GM21528 (cell line): ENCODE data around the gene HOXA10.

Experiments
- ATAC-seq: cut with Tn5 transposase; IDR thresholded peaks from one replicate; pipeline ENCODE4 v1.9.1; 2021; ENCODE audit warnings: mild to moderate bottlenecking, moderate library complexity; ENCODE audit not compliant: unreplicated experiment, low FRiP score

Gene HOXA10

GRCh38 chr7:27191833-27192545, 17.9 kb upstream of the HOXA10 start:
- ATAC-seq, result no peak

GRCh38 chr7:27191161-27191731, 17.1 kb upstream of the HOXA10 start:
- ATAC-seq, result no peak

DNA sequence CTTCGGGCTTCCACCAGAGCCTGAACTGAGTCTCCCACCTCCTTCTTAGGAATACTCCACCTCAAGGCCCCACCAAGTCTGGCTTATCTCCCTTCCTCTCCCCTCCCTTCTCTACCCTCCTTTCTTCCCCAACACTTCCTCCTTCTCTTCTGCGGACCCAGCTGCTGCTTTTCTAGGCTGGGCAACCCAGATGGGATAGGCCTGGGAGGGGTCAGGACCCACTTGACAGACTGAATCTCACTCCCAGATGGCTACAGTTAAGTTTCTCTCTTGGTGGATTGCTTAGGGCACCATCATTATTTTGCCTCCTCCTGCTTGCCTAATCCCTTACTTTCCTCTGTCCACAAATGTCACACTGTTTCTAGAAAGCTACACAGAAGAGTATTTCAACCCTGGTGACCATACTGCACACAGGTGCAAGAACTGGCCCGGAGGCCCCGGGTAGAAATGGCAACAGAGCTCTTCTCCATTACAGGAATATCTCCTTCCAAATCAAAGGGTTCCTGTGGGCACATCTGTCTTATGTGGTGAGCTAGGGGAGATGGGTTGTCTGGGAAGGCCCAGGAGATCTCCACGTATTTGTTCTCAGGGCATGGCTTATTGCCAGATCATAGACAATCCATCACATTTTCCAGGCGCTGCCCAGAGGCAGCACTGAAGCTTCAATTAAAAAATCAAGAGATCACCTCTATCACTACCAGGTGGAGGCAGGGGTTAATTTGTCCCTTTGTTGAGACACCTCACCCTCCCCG, 16.1 kb upstream of the HOXA10 start:
- ATAC-seq, result no peak

- no peak for ATAC-seq
Observed at GRCh38 chr7:27189295-27189996, 15.3 kb upstream of the HOXA10 start.

DNA sequence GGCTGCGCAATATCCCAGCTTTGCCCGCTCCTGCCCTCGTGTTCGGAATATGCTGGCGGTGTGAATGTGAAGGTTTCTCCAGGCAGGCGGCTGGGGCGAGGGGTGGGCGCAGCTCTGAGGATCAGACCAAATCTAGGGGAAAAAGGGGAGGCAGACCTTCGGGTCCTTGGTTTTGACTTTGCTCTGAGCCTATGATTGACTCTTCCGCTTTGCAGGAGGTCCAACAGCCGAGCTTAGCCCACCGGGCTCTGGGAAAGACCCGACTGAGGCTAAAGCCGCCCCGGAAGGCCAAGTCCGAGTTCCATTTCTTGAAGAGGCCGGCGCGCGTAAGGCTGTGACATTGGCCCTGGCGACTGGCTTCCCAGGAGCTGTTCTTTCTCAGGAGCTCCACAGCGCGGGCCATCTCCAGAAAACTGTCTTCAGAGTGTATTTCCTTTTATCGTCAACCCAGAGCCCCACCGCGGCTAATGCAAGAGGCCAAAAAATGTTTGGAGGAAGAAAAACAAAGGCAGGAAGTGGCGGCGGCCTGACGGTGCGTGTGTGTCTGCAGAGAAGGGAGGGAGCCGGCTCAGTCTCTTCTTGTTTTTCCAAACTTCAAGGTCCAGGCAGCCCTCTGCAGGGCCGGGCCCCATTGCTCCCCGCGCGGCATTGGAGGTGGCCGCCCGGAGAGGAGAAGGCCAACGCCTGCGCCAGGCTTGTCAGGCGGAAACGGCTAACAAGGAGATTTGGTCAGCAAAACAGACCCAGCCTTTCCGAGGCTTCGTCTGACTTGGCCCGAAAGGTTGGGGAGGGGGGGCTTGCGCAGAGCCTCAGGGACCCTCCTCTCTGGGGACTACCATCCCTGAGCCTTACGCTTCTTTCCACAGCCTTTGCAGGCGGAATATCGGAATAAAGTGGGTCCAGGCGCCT, 14.5 kb upstream of the HOXA10 start:
- no peak for ATAC-seq

DNA sequence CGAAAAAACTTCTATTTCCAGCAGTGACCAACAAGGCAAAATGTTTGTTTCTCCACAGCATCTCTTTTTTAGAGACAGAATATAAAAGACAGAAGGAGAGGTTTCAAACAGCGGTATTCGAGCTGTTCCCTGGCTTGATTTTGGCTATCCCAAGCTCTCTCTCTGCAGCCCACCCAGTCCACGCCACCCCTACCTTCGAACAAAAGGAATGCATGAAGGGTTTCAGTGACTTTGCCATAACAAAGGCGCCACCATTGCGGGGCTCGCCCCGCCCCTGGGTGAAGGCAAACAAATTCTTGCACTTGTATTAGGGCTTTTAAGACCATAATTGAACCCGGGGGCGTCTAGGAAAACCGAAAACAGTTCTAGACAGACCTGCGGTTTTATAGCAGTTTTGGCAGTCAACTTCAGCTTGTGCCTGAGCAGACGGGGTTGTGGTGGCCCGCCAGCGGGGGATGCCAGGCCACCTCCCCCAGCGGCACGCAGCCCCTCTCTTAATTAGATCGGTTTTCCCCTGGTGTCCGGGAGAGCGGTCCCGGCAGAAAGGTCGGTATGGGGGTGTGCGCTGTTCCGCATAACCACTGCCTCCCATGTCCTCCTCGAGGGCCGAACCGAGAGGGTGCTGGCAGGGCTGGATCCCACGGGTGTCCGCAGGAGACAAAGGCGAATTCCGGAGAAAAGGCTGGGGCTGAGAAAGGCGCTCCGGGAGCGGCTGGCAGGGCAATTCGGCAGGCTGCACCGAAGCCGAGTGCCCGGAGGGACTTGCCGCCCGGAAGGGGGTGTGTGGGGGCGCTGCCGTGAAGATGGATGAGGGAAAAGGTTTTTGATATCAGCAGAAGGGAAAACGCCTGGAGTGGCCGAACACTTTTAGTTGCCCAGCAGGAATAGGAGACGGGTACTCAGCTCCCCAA, 13.6 kb upstream of the HOXA10 start:
- no peak for ATAC-seq

GRCh38 chr7:27186668-27187474, 12.8 kb upstream of the HOXA10 start:
- no peak for ATAC-seq

GRCh38 chr7:27185854-27186667, 11.9 kb upstream of the HOXA10 start:
- ATAC-seq, result no peak

- no peak for ATAC-seq
Observed at GRCh38 chr7:27185013-27185853, 11.1 kb upstream of the HOXA10 start, which contains the start of gene HOXA11. Gene HOXA11, minus strand, starts transcription at chr7:27185232. Its CDS starts 88 bp downstream, at chr7:27185144.

DNA sequence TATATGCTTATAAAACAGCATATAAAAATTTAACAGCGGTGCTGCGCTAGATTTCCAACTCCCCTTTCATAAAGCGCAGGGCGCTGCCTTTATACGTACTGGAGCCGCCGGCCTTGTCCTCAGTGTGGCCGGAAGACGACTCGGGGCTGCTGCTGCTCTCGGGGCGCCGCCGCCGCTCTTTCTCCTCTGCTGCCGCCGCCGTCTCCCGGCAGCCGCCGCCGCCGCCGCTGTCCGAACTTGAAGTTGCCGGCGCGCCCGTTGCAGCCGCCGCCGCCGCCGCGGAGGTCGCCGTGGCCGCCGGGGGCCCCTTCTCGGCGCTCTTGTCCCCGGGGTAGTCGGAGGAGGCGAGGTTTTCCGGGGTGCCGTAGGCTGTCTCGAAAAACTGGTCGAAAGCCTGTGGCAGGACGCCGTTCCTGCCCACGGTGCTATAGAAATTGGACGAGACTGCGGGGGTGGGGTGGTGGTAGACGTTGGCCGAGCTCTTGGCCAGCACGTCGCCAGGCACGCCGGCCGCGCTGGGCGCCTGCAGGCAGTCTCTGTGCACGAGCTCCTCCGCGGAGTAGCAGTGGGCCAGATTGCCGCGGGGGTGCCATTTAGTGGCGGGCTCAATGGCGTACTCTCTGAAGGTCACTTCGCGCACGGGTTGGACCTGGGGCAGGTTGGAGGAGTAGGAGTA, 10.4 kb upstream of the HOXA10 start:
- ATAC-seq, result no peak

GRCh38 chr7:27183682-27184336, 9.7 kb upstream of the HOXA10 start:
- no peak for ATAC-seq

GRCh38 chr7:27182861-27183681, 9.0 kb upstream of the HOXA10 start:
- ATAC-seq, result no peak

- no peak for ATAC-seq
Observed at GRCh38 chr7:27182285-27182841, 8.2 kb upstream of the HOXA10 start.

DNA sequence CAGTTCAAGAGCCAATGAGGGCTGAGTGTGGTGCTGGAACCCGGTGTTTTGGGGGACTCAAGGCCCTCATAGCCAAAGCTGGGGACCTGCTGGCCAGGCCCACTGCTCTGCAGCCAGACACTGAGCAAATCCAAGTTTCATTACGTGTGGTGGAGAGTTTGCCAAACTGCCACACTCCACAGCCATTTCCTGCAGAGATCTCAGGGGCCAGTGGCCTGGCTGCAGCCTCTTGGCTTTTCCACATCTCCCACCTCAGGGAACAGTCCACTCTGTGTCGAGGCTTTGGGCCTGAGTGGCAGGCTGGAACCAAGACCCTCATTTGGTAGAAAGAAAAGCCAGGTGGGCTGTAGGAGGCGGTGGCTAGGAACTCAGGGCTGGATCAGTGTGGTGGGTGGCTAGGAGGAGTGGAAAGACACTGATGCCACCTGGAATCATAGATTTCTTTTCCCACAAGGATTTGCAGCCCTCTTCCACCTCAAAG, 7.7 kb upstream of the HOXA10 start:
- ATAC-seq, result no peak
